NCI-H1105 (cell line): ENCODE measurements around the gene SMIM36.
"Not testable (repeated sequence)": the region's sequence is repeated elsewhere in the genome, so short reads cannot be mapped to it uniquely, and the experiment has no call there.

Experiments used
- DNase-seq: peaks from one replicate; lab custom pipeline; 2025; lab: John Stamatoyannopoulos, UW

Gene SMIM36

DNA sequence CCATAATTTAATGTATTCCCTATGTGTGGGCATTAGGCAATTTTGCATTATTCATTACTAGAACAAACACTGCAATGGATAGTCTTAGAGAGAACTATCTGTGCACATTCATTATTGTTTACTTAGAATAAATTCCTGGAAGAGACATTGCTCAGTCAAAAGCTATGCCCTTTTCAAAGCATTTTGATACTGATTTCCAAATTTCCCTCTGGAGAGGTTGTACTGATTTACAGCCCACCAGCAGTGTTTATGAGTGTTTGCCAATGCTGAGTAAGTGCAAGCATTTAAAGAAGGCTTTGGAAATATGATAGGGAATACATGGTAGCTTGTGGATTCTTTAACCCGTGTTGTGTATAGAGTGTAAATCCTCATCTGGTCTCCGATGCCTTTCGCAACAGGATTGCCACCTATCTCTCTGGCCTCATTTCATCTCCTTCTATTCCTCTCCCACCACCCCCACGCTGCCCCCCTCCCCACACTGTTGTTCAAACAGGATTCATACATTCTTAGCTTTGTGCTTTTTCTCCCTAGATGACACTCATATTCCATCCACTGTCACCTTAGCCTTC, 56.3 kb downstream of the SMIM36 start:
- no peak for DNase-seq

DNA sequence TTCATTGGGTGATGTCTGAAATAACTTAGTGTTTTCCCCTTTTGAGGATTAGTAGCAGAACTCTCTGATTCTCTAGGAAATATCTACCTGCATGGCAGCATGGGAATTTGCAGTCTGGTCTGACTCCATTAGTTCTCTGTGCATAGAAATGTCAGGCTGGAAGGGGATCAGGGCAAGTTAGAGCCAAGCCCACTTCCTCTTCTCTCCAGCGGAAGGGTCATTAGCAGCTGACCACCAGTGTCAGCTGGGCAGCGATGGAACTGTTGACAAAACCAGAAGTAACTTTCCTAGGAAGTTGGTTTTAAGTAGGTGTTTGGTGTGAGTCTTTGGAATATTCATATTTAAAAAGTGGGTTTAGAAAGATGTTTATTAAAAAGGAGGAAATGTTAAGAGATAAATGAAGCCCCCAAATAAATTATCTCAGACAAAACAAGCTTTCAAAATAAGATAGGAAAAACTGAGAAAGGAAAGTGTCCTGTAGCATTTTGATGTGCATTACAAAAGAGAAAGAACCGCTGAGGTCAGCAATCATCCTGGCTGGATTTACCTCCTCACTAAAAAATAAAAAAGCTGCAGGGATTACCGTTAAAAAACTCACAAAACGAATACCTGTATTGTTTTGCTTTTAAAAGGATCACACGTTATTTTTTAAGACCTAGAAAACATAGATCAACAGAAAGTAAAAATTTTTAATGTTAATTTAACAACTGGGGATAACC, 57.3 kb downstream of the SMIM36 start:
- no peak for DNase-seq

DNA sequence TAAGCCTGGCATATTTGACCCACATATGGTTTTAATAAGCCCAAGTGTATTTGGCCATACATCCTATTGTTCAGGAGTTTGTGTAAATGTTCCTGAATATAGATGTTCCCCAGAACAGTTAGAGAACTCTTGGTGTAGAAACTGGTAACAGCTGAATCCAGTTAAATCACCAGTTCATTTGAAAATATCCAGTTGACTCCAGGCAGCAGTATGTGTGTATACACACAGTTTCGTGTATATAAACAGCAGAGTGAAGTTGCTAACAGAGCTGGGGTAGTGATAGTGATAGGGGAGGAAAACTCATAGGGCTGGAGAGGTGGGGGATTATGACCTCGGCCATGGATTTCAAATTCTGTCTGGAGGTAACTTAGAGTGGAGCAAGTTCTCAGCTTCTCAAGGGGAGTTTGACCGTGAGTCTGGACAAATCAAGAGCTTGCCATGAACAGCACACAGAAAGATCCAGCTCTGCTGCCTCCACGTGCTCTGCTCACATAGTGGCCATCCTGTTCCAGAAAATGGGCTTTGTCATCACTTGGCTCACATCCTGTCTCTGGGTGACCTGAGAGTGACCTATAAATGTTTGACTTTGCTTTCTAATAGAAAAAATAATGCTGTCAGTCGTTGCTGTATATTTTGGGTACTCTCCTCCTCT, 59.0 kb downstream of the SMIM36 start:
- DNase-seq: no peak

DNA sequence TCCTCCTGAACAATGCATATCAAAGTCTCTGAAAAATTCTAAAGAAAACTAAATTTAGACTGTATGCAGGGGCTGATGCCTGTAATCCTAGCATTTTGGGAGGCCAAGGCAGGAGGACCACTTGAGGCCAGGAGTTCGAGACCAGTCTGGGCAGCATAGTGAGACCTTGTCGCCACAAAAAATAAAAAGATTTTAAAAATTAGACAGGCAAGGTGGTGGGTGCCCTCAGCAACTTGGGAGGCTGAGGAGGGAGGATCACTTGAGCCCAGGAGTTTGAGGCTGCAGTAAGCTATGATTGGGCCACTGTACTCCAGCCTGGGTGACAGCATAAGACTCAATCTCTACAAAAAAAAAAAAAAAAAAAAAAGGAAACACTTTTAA, 59.5 kb downstream of the SMIM36 start:
- DNase-seq: no peak

DNA sequence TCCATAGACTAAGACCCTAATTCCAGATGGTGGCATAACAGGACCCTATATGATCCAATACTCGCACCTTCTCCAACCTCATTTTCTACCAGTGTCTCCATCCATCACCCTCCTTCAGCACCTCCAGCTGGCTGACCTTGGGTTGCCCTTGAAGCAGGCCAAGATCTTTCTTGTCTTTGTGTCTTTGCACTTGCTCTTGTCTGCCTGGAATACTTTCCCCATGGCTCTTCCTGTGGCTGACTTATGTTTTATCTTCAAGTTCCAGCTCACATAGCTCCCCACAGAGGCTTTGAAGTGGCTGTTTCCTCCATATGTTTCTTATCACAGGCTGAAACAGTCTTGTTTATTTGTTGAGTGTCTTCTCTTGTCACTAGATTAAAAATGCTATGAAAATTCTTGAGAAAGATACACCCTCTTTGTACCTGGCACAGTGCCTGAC, 60.0 kb downstream of the SMIM36 start:
- DNase-seq: no peak

DNA sequence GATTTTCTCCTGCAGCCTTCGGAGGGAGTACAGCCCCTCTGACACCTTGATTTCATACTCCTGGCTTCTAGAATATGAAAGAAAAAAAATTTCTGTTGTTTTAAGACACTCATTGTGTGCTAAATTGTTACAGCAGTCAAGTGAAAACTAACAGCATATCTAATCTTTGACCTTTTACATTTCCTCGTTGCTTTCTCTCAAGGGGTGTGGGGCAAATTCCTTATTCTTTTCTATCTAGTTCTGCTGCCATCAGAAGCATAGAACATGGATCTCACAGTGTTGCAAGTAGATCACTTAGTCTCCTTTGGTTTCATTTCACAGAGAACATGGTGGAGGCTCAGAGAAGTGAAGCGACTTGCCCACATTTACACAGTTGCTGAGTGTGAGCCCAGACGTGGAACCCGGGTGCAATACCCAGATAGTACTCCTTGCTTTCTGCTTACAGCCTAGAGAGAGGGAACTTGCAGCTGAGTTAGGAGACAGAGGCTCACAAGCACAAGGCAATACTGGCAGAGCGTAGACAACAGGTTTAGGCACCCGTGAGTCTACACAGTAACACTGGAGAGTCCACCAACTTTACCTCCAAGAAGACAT, 60.9 kb downstream of the SMIM36 start:
- no peak for DNase-seq

DNA sequence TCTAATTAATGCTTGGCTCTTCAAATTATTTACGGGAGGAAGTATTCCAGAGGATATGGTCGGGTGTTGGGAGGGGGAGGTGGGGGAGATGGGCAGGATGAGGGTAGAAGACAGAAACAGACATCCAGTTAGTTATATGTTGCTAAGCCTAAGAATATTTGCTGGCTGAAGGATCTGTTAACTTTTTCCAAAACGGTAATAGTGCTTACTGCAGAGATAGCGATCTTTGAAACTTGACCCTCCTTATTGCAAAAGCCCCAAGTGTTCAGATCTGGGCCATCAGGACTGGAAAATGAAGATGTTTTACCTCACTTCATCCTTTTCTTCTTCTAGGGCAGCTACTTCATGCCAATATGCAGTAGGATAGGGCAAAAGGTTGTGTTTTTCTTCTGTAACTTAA, 62.6 kb downstream of the SMIM36 start:
- no peak for DNase-seq

DNA sequence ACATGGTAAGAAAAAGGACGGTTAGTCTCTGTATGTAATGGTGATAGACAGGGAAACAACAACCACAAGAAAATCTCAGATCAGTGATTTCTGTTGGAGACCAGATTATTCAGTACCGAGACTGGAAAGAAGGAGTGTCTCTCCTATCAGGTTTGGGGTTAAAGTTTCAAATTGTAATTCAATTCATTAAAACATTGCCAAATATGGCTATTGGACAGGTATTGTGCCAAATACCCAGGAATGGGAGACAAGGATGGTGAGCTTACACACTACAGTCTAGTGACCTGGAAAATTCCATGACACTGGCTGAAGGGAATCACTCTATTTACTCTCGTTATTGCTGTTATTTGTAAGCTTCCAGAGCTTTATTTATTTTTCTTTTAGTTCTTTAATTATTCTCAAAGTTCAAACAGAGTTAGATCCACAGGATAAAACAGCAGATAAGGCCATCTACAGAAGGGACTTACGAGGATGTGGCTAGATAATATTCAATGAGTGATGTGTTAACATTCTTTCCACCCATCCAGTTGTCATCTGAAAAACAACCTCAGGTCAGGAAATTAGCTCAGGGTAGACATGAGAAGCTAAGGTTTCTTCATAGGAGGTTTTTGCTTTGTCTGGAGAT, 64.6 kb downstream of the SMIM36 start:
- DNase-seq: no peak

DNA sequence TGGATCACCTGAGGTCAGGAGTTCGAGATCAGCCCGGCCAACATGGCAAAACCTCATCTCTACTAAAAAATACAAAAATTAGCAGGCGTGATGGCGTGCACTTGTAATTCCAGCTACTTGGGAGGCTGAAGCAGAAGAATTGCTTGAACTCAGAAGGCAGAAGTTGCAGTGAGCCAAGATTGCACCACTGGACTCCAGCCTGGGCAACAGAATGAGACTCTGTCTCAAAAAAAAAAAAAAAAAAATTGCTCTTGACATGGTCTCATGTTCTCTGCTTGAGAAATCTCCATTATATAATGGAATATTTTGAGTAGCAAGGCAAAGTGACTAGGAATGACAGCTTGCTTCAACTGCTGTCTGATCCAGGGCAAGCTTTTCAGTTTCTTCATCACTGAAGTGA, 65.2 kb downstream of the SMIM36 start:
- not testable (repeated sequence) for DNase-seq

DNA sequence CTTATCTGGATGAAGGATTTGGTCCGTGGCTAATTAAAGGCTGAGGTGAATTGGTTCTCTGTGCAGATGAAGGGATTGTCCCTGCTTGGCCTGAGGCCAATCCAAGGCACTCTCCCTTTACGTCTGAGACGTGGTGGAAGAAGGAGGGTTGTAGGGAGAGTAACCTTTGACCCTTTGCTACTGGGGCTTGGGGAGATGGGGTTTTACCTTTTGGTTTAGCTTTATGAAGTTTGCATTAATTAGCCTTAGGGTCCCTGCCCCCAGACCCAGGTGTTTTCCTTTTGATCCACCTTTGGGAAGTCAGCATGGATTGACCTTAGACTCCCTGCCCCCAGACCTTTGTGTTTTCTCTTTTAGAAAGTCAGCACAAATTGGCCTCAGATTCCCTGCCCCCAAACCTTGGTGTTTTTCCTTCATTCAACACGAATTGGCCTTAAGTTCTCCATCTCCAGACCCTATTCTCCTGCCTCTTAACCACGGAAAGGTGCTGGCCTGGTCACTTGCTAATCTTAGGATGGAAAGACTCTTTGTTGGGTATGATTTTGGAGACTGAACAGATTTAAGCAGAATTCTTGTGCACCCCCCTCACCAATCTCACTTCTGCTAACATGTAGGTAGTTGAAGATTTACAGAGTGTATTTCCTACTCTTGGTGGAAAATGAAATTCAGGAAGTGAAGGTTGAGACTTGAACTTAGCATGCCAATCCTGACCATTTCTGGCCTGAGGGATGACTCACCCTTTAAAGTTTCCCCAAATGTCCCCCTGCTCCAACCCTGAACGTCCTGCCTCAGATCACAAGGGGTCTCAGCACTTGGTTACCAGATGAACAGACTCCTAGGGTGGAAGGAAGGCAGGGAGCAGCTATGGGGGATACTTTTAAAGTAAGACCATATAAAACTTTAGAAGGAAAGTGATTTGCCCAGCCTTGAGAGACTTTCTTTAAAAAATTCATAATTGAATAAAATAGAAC, 66.5 kb downstream of the SMIM36 start:
- no peak for DNase-seq

DNA sequence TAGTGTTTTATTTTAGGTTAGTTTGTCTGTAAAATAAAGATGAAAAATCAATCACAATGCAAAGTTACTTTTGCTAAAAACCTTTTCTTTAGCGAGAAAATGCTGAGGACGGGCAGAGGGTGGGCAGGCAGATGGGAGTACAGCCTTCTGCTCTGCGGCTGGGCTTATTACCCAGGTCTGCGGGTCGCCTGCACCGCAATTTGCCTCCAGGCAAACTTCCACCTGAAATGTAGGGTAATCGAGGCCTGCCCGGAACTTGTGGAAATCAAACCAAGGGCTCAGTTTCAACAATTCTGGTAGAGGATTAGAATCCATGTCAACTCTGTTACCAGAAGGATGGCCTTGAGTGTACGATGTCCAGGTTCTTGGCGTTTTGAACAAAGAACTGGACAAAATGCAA, 67.3 kb downstream of the SMIM36 start:
- no peak for DNase-seq

DNA sequence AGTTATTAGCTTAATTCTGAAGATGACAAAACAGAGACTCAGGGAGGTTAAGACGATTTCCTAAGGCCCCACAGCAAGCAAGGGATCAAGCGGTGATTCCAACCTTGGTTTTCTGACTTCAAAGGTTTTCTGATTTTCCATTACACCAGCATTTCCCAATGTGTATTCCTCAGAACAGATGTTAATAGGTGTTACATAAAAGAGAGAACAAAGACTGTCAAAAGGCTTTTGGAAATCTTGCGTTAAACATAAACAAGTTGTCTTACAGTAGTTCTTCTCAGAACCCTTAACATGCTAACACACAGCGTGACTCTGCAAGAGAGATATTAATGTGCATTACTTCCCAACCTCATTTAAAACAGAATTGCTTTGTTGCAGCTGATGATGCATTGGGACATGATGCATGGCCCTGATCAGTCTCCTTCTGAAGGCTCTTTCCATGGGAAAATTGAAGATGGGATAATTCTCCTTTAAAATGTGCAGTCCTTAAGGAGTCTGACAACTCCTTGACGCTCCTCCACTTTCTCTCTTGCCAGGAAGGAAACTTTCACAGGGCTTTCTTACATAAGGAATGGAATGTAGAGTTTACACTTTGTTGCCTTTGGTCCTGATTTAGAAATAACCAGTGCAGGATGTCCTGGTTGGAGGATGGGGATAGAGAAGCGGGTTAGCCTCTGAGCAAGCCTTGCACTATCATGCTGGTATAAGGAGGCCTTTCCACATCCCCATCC, 68.1 kb downstream of the SMIM36 start:
- no peak for DNase-seq

DNA sequence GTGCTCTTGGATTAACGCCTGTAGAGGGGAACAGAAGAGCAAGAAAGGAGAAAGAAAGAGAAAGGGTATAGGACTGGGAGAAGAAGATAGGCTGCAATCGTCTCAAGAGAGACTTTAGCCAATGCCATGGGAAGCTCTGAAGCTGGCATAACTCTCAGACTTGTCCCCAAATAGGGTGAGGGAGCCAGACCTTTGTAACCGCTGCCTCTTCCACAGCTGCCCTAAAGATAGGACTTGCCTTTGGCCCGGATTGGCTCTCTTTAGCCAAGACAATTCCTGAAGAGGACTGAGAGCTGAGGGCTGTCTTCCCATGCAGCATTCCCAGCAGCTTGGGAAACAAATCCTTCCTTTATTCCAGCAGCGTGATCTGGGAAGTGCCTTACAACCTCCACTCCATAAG, 68.8 kb downstream of the SMIM36 start:
- DNase-seq: no peak

DNA sequence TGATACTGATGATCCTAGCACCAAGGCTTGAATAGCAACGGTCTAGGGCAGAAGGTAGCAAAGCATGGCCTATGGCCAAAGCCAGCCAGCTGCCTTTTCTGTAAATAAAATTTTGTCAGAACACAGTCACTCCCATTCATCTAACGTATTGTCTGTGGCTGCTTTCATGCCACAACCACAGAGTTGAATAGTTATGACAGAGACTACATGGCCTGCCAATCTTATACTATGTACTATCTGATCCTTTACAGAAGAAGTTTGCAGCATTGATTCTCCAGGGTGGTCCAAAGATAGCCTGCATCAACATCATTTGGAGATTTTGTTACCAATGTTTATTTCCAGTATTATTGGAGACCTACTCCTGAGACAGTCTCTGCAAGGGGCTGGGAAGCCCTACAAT, 69.7 kb downstream of the SMIM36 start:
- no peak for DNase-seq

DNA sequence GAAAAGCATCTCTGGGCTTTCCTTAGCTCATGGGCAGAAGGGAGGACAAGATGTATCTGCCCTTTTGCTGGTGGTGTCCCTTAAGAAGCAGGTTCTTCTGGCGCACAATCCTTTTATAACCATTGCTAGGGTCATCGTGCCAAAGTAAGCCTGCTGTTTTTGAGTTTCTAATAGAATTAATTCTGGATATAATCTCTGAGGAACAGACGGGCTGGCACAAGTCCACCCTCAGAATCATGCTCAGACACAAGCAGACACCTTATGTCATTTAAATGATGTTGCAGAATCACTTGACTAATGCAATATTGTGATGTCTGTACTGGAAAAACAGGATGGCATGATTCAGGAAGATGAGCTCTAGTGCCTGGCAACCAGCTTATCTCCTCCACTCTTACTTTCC, 70.9 kb downstream of the SMIM36 start:
- no peak for DNase-seq

DNA sequence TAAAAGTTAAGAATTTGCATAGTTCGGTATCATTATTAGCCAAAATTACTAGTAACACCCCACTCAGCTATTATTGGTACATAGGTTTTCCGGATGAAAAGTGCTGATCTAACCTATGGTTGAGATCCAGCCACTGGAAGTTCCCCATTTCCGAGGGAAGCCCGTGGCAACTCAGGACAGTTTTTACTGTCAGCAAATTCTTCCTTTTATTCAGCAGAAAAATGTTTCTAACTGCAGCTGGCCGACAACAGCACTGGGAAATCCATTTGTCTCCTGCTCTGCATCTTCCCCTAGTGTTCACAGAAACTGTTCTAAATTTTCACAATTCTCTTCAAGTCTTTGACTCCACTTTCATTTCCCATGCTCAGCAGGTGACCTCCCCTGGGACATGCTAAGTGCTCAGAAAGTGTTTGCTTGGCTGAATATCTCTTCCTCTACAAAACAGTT, 74.1 kb downstream of the SMIM36 start:
- no peak for DNase-seq

DNA sequence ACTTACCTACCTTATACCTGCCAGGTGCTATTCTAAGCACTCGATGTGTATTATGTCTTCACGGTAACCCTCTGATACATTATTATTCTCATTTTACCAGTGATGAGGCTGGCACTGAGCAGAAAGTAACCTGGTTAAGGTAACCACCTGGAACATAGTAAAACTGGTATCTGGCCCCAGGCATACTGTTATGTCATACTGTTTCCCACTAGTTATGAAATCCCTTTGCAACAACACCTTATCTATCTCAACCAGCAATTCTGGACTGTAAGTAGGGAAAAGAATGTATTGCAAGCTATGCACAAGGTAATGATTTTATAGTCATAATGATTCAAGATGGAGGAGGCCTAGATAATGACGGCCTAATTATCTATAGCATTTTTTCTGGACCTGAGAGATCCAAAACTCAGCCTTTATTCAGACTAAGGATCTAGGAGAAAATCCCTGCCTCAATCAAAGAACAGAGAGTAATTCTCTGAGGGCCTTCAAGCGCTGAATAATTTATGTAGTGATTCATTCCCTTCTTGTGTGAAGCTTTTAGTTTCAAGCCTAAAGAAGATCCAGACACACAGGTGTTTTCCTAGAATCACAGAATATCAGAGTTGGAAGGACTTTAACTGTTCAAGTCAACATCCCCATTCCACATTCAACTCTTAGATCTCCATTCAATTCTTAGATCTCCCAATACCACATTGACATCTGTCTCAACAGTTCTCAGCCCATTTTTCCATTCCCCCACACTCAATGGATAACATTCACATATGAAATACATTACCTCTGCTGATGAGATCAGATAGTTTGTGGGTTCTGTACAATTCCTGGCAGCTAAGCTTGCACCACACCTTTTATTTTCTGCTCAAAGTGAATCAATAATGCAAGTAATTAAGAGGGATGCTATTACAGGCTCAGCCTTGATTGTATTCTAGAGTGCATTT, 74.8 kb downstream of the SMIM36 start:
- no peak for DNase-seq

DNA sequence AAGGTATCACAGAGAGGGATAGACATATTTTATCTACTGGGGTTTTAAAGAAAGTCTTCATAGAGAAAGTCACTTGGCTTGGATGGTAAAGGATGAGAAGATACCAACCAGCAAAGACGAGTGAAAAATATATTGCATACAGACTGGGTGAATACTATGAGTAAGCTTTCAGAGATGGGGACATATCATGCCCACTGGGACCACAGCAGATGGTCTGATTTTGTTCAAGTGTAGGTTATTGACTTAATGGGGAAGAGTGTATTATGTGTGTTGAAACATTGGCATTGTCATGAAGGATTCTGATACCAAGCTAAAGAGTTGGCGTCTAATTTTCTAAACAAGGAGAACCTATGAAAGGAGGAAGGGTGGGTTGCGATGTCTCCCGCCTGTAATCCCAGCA, 75.8 kb downstream of the SMIM36 start:
- no peak for DNase-seq

DNA sequence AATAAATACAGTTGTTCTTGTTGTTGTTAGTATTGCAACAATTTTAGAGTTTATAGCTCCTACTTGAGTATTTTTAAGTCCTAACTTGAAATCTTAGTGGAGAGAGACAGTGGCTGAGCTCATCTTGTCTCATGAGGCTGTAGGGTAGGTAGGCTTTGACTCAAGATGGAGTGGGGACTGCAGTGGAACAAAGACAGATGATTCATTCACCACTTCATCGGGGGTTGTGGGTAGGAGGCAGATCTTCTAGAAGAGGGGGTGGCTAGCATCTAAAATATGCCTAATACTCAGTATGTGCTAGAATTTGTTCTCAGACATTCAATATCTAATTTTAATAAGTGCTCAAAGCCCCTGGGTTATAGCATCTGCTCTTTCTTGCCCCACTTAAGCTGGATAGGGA, 76.5 kb downstream of the SMIM36 start:
- DNase-seq: no peak
